HuH-7 (cell line): ENCODE data around the gene ZNF764.
A peak's percentile ranks its signal among the peaks of the same experiment; 100 is the strongest.
"Not testable (repeated sequence)": the region's sequence is repeated elsewhere in the genome, so short reads cannot be mapped to it uniquely, and the experiment has no call there.

Experiments used
- DNase-seq: peaks from one replicate; pipeline ENCODE4 v3.0.0; 2011; ENCODE audit warnings: low spot score

ZNF764 gene

GRCh38 chr16:30557957-30558788, at the start of gene ZNF764:
ZNF764 (minus strand) TSS chr16:30558374; CDS start chr16:30558182, 192 bp downstream.
- peak; percentile 94 for DNase-seq

GRCh38 chr16:30606004-30606403, 47.8 kb upstream of the ZNF764 start:
- DNase-seq = no peak

- no peak for DNase-seq
These were observed 47.0 kb upstream of the ZNF764 start for GRCh38 chr16:30605158-30605557.

DNA sequence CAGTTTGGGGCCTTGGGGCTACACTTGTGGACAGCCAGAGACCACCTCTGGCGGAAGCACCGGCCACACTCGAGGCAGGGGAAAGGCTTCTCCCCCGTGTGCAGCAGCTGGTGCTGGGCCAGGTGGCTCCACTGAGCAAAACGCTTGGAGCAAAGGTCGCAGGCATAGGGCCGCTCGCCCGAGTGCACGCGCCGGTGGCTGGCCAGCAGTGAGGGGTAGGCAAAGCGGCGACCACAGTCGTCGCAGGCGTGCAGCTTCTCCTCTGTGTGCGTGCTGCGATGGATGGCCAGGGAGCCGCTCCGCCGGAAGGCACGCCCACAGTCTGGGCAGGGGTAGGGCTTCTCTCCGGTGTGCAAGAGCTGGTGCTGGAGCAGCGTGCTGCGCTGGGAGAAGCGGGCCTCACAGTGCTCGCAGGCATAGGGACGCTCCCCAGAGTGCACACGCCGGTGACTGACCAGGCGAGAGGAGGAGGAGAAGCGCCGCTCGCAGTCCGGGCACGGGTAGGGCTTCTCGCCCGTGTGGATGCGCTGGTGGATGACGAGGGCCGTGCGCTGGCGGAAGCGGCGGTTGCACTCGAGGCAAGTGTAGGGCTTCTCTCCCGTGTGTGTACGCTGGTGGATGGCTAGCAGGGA, 46.3 kb upstream of the ZNF764 start:
- DNase-seq = no peak

GRCh38 chr16:30603945-30604315, 45.8 kb upstream of the ZNF764 start:
- DNase-seq = no peak

GRCh38 chr16:30602616-30603277, 44.6 kb upstream of the ZNF764 start:
- DNase-seq = no peak

- DNase-seq = no peak
These were observed 43.8 kb upstream of the ZNF764 start for GRCh38 chr16:30601966-30602365.

DNA sequence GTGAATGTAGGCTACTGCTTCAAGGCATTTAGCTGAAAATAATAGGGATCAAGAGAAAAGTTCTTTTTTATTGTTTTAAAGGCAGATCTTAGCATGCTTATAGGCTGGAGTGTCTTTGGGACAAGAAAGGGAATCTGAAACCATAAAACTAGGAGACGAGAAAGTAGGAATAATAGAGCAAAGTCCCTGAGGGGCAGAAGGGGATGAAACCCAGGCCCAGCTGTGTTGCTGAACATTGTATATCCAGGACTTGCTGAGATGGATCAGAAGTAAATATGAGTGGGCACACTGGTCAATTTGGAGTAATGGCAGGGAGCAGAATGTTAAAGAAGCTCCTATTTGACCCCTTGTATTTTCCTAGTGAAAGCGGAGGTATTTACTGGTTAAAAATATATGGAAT, 42.8 kb upstream of the ZNF764 start:
- no peak for DNase-seq

DNA sequence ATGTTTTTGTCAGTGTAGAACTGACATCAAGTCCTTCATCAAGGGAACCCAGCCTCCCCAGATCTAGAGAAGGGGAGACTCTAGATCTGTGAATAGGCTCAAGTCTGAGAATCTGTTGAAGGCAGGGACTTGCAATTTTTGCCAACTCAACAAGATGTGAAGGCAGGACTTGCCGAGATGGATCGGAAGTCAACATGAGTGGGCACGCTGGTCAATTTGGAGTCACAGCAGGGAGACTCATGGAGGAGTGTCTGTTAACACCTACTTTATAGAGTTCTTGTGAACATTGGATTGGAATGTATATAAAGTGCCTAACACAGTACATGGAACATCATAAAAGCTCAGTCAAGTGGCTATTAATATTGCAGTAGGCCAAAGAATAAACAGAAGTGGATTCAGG, 42.0 kb upstream of the ZNF764 start:
- no peak for DNase-seq

- DNase-seq = no peak
These were observed 34.7 kb upstream of the ZNF764 start for GRCh38 chr16:30592871-30593270.

DNA sequence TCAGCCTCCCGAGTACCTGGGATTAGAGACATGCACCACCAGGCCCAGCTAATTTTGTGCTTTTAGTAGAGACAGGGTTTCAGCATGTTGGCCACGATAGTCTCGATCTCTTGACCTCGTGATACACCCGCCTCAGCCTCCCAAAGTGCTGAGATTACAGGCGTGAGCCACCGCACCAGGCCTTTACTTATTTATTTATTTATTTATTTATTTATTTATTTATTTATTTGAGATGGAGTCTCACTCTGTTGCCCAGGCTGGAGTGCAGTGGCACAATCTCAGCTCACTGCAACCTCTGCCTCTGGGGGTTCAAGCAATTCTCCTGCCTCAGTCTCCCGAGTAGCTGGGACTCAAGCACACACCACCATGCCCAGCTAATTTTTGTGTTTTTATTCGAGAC, 32.7 kb upstream of the ZNF764 start:
- DNase-seq = not testable (repeated sequence)

DNA sequence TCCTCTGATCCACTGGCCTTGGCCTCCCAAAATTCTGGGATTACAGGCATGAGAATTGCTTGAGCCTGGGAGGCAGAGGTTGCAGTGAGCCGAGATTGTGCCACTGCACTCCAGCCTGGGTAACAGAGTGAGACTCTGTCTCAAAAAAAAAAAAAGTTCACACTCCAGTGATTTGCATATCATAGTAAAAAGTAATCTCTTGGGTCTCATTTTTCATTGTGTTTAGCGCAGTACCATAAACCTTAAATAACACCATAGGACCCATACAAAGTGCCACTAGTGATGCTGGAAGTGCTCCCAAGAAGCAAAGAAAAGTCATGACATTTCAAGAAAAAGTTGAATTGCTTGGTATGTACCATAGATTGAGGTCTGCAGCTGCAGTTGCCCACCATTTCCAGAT, 31.4 kb upstream of the ZNF764 start:
- DNase-seq = not testable (repeated sequence)

DNA sequence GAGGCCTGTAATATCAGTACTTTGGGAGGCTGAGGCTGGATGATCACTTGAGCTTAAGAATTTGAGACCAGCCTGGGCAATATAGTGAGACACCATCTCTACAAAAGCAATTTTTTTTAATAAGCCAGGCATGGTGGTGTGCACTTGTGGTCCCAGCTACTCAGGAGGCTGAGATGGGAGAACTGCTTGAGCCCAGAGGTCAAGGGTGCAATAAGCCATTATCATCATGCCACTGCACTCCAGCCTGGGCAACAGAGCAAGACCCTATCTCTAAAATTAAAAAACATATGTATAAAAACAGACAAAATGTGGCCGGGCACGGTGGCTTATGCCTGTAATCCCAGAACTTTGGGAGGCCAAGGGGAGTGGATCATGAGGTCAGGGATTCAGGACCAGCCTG, 30.5 kb upstream of the ZNF764 start:
- no peak for DNase-seq

- DNase-seq = no peak
These were observed 27.4 kb upstream of the ZNF764 start, which contains the start of gene ZNF785 for GRCh38 chr16:30585400-30586191. ZNF785 (minus strand) TSS chr16:30585697; CDS start chr16:30585611, 86 bp downstream.

GRCh38 chr16:30585022-30585399, 26.8 kb upstream of the ZNF764 start:
- DNase-seq = no peak

GRCh38 chr16:30582611-30583340, 24.6 kb upstream of the ZNF764 start:
- no peak for DNase-seq

DNA sequence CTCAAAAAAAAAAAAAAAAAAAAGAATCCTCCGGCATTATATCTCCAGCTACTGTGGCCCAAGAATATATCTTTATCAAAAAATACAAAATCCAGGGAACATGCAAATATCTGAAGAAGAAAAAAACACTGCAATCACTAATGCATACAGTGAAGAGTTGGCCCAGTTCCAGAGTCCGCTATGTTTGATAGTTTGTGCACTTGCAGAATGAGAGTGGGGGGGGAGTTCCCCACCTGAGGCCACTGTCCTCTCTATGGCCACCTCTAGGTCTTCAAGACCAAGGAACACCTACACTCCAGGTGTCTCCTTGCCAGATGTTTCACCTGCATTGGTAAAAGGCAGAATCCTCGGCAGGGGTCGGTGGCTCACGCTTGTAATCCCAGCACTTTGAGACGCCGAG, 23.3 kb upstream of the ZNF764 start:
- no peak for DNase-seq

GRCh38 chr16:30574678-30575077, 16.5 kb upstream of the ZNF764 start:
- no peak for DNase-seq

DNA sequence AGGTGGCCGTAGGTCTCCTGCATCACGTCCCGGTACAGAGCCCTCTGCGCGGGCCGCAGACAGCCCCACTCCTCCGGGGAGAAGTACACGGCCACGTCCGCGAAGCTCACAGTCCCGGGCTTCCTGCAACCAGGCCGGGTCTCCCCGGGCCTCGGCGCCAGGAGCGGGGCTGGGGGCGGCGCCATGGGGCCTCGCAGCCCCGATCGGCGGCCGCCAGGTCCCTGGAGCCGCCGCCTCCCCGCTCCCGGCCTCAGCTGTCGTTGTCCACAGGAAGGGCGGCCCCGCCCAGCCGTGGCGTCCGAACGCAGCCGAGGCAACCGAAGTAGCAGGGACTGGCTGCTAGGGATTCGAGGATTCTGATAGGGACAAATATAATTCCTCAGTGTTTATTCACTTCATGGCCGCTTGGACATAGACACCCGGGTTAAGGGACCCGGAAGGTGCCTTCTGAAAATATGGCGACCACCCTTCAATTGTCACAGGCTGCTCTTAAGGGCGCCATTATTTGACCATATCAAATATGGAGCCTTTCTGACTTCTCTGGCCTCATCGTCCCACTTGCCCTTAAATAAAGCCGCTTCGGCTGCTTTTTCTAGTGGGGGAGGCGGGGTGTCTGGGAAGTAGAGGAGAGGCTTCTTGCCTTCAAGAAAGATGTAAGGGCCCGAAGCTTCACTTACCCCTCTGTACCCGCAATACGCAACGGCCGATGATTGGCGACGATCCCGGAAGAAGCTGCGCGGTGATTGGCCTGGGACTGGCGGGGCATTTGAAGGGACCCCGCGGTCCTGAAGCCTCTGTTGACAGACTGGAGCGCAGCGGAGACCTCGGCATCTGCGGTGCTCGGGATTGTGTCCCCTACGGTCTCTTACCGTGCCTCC, 13.5 kb upstream of the ZNF764 start, which contains the start of gene ZNF688:
Gene ZNF688, minus strand, starts transcription at position 270 of the 878 bp plus-strand sequence. Its CDS starts 85 bp downstream, at position 185.
- DNase-seq = peak; percentile 98
